Measurements from ENCODE around the gene RAB13.

- TF ChIP-seq, protein P1, sequence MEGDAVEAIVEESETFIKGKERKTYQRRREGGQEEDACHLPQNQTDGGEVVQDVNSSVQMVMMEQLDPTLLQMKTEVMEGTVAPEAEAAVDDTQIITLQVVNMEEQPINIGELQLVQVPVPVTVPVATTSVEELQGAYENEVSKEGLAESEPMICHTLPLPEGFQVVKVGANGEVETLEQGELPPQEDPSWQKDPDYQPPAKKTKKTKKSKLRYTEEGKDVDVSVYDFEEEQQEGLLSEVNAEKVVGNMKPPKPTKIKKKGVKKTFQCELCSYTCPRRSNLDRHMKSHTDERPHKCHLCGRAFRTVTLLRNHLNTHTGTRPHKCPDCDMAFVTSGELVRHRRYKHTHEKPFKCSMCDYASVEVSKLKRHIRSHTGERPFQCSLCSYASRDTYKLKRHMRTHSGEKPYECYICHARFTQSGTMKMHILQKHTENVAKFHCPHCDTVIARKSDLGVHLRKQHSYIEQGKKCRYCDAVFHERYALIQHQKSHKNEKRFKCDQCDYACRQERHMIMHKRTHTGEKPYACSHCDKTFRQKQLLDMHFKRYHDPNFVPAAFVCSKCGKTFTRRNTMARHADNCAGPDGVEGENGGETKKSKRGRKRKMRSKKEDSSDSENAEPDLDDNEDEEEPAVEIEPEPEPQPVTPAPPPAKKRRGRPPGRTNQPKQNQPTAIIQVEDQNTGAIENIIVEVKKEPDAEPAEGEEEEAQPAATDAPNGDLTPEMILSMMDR (IDR thresholded peaks at IDR 0.05; ENCODE audit: poor library complexity) = no peak
- TF ChIP-seq EZH2phosphoT487 (IDR thresholded peaks at IDR 0.05; ENCODE audit: low read depth, severe bottlenecking, unreplicated experiment) (no peak), EZH2 (IDR thresholded peaks at IDR 0.05; ENCODE audit: borderline replicate concordance) (no peak)
Observed at GRCh38 chr1:153968000-153968363, 18.2 kb downstream of the RAB13 start.
